ENCODE measurements around the gene FAT4. TPM values are rescaled to one million over a fixed set of nuclear protein-coding genes. Genes with fewer than 3 reads are reported as not detected.

Gene FAT4
- total RNA-seq, 1 experiment from 2014 or later, result 6.6 TPM

- Mint-ChIP-seq H3K4me1 (ENCODE audit: insufficient read depth, unreplicated experiment) (peaks cover 4% of the 10 kb centered on the region), H3K4me3 (ENCODE audit: unreplicated experiment) (no peak overlapping the region), H3K9me3 (ENCODE audit: unreplicated experiment) (no peaks in the 10 kb centered on the region), H3K27ac (ENCODE audit: low read depth, unreplicated experiment) (no peak overlapping the region), H3K36me3 (ENCODE audit: insufficient read depth, unreplicated experiment) (no peaks in the 10 kb centered on the region), H3K27me3 (ENCODE audit: insufficient read depth, unreplicated experiment) (no peaks in the 10 kb centered on the region)
- POLR2A ChIA-PET, result no interaction called here
- TF ChIP-seq CTCF (IDR thresholded peaks at IDR 0.05; ENCODE audit: unreplicated experiment), result no peak
- CTCF ChIA-PET, result no interaction called here
- intact Hi-C loops (cut with micrococcal nuclease), result no loop called here
- BruUV-seq (replicated peaks), result no TSS peak
- DNase-seq (ENCODE audit: unreplicated experiment), result no peak
Observed at GRCh38 chr4:125346616-125347015, 31.9 kb downstream of the FAT4 start.

GRCh38 chr4:125350470-125351135 lies 35.8 kb downstream of the FAT4 start:
- BruUV-seq (replicated peaks), result no TSS peak
- DNase-seq (ENCODE audit: unreplicated experiment), result no peak
- H3K4me1 Mint-ChIP-seq (ENCODE audit: insufficient read depth, unreplicated experiment), result peaks cover 10% of the 10 kb centered on the region
- no peak for TF ChIP-seq CTCF (IDR thresholded peaks at IDR 0.05; ENCODE audit: unreplicated experiment)
- CTCF ChIA-PET, result no interaction called here
- POLR2A ChIA-PET, result interaction anchor here (1.1 to 1.5 kb wide), 4 partner anchors 8 to 34 kb away, joined by 3 to 8 read pairs (median 4); no protein-coding TSS in a partner anchor
- no peak overlapping the region for H3K27ac Mint-ChIP-seq (ENCODE audit: low read depth, unreplicated experiment)
- no peak overlapping the region for H3K4me3 Mint-ChIP-seq (ENCODE audit: unreplicated experiment)
- no peaks in the 10 kb centered on the region for H3K27me3 Mint-ChIP-seq (ENCODE audit: insufficient read depth, unreplicated experiment)
- no peaks in the 10 kb centered on the region for H3K36me3 Mint-ChIP-seq (ENCODE audit: insufficient read depth, unreplicated experiment)
- no peaks in the 10 kb centered on the region for H3K9me3 Mint-ChIP-seq (ENCODE audit: unreplicated experiment)
- intact Hi-C loops (cut with micrococcal nuclease), result no loop called here

- Mint-ChIP-seq H3K27ac (ENCODE audit: low read depth, unreplicated experiment) (no peak overlapping the region), H3K27me3 (ENCODE audit: insufficient read depth, unreplicated experiment) (no peaks in the 10 kb centered on the region), H3K9me3 (ENCODE audit: unreplicated experiment) (no peaks in the 10 kb centered on the region), H3K4me1 (ENCODE audit: insufficient read depth, unreplicated experiment) (peaks cover 10% of the 10 kb centered on the region), H3K36me3 (ENCODE audit: insufficient read depth, unreplicated experiment) (no peaks in the 10 kb centered on the region), H3K4me3 (ENCODE audit: unreplicated experiment) (no peak overlapping the region)
- no TSS peak for BruUV-seq (replicated peaks)
- POLR2A ChIA-PET, result interaction anchor here (0.6 to 1.0 kb wide), 2 partner anchors 17 to 551 kb away, joined by 3 read pairs; no protein-coding TSS in a partner anchor
- intact Hi-C loops (cut with micrococcal nuclease), result no loop called here
- CTCF ChIA-PET, result no interaction called here
- no peak for DNase-seq (ENCODE audit: unreplicated experiment)
- TF ChIP-seq CTCF (IDR thresholded peaks at IDR 0.05; ENCODE audit: unreplicated experiment), result no peak
Observed at GRCh38 chr4:125352521-125352920, 37.8 kb downstream of the FAT4 start.

- Mint-ChIP-seq H3K9me3 (ENCODE audit: unreplicated experiment) (no peaks in the 10 kb centered on the region), H3K27me3 (ENCODE audit: insufficient read depth, unreplicated experiment) (no peaks in the 10 kb centered on the region), H3K27ac (ENCODE audit: low read depth, unreplicated experiment) (no peak overlapping the region), H3K4me1 (ENCODE audit: insufficient read depth, unreplicated experiment) (peaks cover 10% of the 10 kb centered on the region), H3K36me3 (ENCODE audit: insufficient read depth, unreplicated experiment) (no peaks in the 10 kb centered on the region), H3K4me3 (ENCODE audit: unreplicated experiment) (no peak overlapping the region)
- ChIA-PET POLR2A (no interaction called here), CTCF (no interaction called here)
- TF ChIP-seq CTCF (IDR thresholded peaks at IDR 0.05; ENCODE audit: unreplicated experiment), result no peak
- DNase-seq (ENCODE audit: unreplicated experiment), result no peak
- no TSS peak for BruUV-seq (replicated peaks)
- intact Hi-C loops (cut with micrococcal nuclease), result no loop called here
Observed at GRCh38 chr4:125353131-125353530, 38.4 kb downstream of the FAT4 start.

Data from MCF 10A (cell line).